ENCODE data around the gene STIM2. TPM values are rescaled to one million over a fixed set of nuclear protein-coding genes. Genes with fewer than 3 reads are reported as not detected.

The STIM2 gene
- total RNA-seq = 8.3 and 8.4 TPM in 2 replicates

GRCh38 chr4:26860157-26860921 lies at the start of gene STIM2:
Gene STIM2 (plus strand): TSS chr4:26860841.

